OCI-LY3 (cell line): ENCODE data around the gene PLCB4.

Source experiments
- CTCF ChIP-seq: fragments of 200-600, 300-600 bp; sonication (generic); IDR thresholded peaks from 2 replicates; pipeline ENCODE4 v1.5.1; 2014; ENCODE audit warnings: antibody characterized with exemption, low read length, low read depth
- EZH2phosphoT487 ChIP-seq: fragments of 200-600 bp; shearing (Covaris generic); IDR thresholded peaks from 2 replicates; pipeline ENCODE4 v1.6.1; 2018; ENCODE audit warnings: antibody characterized with exemption, mixed run types, low read depth

GRCh38 chr20:9230406-9230805, 161.5 kb downstream of the PLCB4 start:
- no peak for TF ChIP-seq CTCF
- TF ChIP-seq EZH2phosphoT487, result no peak
